ENCODE measurements around the gene MAT2B.

DNA sequence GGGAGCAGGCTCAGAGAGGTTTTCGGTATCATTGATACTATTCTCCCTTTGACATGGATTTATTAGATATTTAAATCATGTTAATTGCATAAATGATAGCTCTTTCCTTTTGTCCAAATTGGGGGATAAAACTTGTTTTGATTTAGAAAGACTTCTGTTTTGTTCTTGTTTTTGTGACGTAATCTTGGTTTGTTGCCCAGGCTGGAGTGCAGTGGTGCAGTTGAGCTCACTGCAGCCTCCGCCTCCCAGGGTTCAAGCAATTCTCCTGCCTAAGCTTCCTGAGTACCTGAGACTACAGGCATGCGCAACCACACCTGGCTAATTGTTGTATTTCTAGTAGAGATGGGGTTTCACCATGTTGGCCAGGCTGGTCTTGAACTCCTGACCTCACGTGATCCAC is 7.1 kb downstream of the MAT2B start:
- no peak for TF ChIP-seq CTCF (optimal IDR thresholded peaks at IDR 0.05 in 1 of 3, IDR thresholded peaks at IDR 0.05 in 1 of 3, conservative IDR thresholded peaks at IDR 0.05 in 1 of 3; ENCODE audit: extremely low read depth in 1 of 3, insufficient read depth in 2 of 3, low read length in 3 of 3)
- no peak for TF ChIP-seq EZH2 (IDR thresholded peaks at IDR 0.05; ENCODE audit: low read length)
